C4-2B (cell line): ENCODE data around the gene KIF26B.

Source experiments
- ZFX ChIP-seq: fragments of 450-650 bp; IDR thresholded peaks from 2 replicates; pipeline ENCODE4 v1.6.1; 2017
- TF ChIP-seq, protein P1 (sequence below): fragments of 450-650 bp; conservative IDR thresholded peaks from 2 replicates; pipeline ENCODE4 v1.5.1; 2017; ENCODE audit warnings: mild to moderate bottlenecking

- TF ChIP-seq, protein P1, sequence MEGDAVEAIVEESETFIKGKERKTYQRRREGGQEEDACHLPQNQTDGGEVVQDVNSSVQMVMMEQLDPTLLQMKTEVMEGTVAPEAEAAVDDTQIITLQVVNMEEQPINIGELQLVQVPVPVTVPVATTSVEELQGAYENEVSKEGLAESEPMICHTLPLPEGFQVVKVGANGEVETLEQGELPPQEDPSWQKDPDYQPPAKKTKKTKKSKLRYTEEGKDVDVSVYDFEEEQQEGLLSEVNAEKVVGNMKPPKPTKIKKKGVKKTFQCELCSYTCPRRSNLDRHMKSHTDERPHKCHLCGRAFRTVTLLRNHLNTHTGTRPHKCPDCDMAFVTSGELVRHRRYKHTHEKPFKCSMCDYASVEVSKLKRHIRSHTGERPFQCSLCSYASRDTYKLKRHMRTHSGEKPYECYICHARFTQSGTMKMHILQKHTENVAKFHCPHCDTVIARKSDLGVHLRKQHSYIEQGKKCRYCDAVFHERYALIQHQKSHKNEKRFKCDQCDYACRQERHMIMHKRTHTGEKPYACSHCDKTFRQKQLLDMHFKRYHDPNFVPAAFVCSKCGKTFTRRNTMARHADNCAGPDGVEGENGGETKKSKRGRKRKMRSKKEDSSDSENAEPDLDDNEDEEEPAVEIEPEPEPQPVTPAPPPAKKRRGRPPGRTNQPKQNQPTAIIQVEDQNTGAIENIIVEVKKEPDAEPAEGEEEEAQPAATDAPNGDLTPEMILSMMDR, result no peak
- TF ChIP-seq ZFX, result no peak
Measured at GRCh38 chr1:245260110-245260882, 105.5 kb downstream of the KIF26B start.
